HepG2 (cell line): ENCODE data around the gene VPS37D. TPM values are rescaled to one million over a fixed set of nuclear protein-coding genes. Genes with fewer than 3 reads are reported as not detected.

ENCODE experiments used
- BRF2 ChIP-seq: sonication (generic); formaldehyde crosslinking; IDR thresholded peaks from 2 replicates; pipeline ENCODE4 v1.8.1; 2022; ENCODE audit warnings: mild to moderate bottlenecking, missing genetic modification reagents
- ERF ChIP-seq: IDR thresholded peaks from 2 replicates; pipeline ENCODE4 v1.6.1; 2018; ENCODE audit warnings: missing biosample characterization, missing genetic modification reagents
- GMEB2 ChIP-seq: IDR thresholded peaks from 2 replicates; pipeline ENCODE4 v1.6.1; 2016; ENCODE audit warnings: missing biosample characterization, missing genetic modification reagents, low read depth
- HNF1A ChIP-seq, 2 experiments: sonication (generic) in 1 of 2; formaldehyde crosslinking in 1 of 2; IDR thresholded peaks; 2 replicates each; pipeline versions ENCODE4 v1.4.0 to v1.6.1; 2016 to 2020; ENCODE audit warnings: borderline replicate concordance in 1 of 2, low read depth in 1 of 2, mild to moderate bottlenecking in 1 of 2, missing genetic modification reagents in 1 of 2
- SP2 ChIP-seq: sonication (generic); formaldehyde crosslinking; IDR thresholded peaks from 2 replicates; pipeline ENCODE4 v1.5.1; 2020; ENCODE audit warnings: mild to moderate bottlenecking, missing genetic modification reagents
- TOE1 ChIP-seq: sonication (generic); formaldehyde crosslinking; IDR thresholded peaks from 2 replicates; pipeline ENCODE4 v1.4.0; 2020; ENCODE audit warnings: mild to moderate bottlenecking, missing genetic modification reagents
- ZBTB42 ChIP-seq: sonication (generic); formaldehyde crosslinking; IDR thresholded peaks from 2 replicates; pipeline ENCODE4 v1.5.0; 2020; ENCODE audit warnings: mild to moderate bottlenecking, missing genetic modification reagents
- ZBTB8A ChIP-seq: sonication (generic); formaldehyde crosslinking; IDR thresholded peaks from 2 replicates; pipeline ENCODE4 v1.4.0; 2020; ENCODE audit warnings: mild to moderate bottlenecking, low read depth, missing genetic modification reagents, borderline replicate concordance
- ZNF274 ChIP-seq: sonication (generic); formaldehyde crosslinking; IDR thresholded peaks from 2 replicates; pipeline ENCODE4 v1.5.1; 2020; ENCODE audit warnings: mild to moderate bottlenecking, missing genetic modification reagents
- ZNF547 ChIP-seq: sonication (generic); formaldehyde crosslinking; IDR thresholded peaks from 2 replicates; pipeline ENCODE4 v1.5.1; 2020; ENCODE audit warnings: mild to moderate bottlenecking, missing genetic modification reagents
- ZNF614 ChIP-seq: IDR thresholded peaks from 2 replicates; pipeline ENCODE4 v1.6.1; 2018; ENCODE audit warnings: missing biosample characterization, missing genetic modification reagents, inconsistent platforms, borderline replicate concordance
- ZSCAN5A ChIP-seq: sonication (generic); formaldehyde crosslinking; IDR thresholded peaks from 2 replicates; pipeline ENCODE4 v1.8.0; 2022; ENCODE audit warnings: mild to moderate bottlenecking, missing genetic modification reagents, borderline replicate concordance
- polyA plus RNA-seq, 8 experiments: library from polyadenylated mRNA; depleted of rRNA in 3 of 8; stranded (reverse) in 7 of 8; unstranded in 1 of 8; fragments of >200 nt; fragmentation: Illumina TruSeq in 4 of 8; extraction: Trizol in 4 of 8; gene quantifications; 2 replicates each; pipeline versions ENCODE4 v1.2.1 to v1.2.3, GENCODE V29; 2011 to 2016; ENCODE audit warnings: low read depth in 4 of 8, missing spikeins in 1 of 8, mixed read lengths in 1 of 8; ENCODE audit not compliant: insufficient read depth in 1 of 8
- total RNA-seq, 5 experiments: library from RNA; depleted of rRNA; stranded (reverse); fragments of >200 nt; fragmentation: Illumina TruSeq; extraction: Trizol; gene quantifications; 2 replicates each; pipeline ENCODE4 v1.2.3, GENCODE V29; 2016; ENCODE audit warnings: low read depth in 1 of 5
- TF ChIP-seq, protein P1 (sequence below): sonication (generic); formaldehyde crosslinking; IDR thresholded peaks from 2 replicates; pipeline ENCODE4 v1.4.0; 2020; ENCODE audit warnings: mild to moderate bottlenecking, low read depth, missing genetic modification reagents

VPS37D gene
- total and polyA plus RNA-seq, 2 of the 13 experiments (the other 11 are each of a cell fraction or from before 2014, with no cell fraction given): 3.8 to 6.3 TPM

DNA sequence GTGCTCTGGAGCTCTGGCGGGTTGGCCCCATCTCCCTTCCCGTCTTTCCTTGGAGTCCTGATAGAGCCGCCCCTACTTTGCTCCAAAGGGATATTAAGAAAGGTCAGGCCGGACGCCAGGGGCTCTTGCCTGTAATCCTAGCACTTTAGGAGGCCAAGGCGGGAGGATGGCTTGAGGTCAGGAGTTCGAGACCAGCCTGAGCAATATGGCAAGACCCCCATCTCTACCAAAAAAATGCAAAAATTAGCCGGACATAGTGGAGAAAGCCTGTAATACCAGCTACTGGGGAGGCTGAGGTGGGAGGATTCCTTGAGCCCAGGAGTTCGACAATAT lies 43.0 kb upstream of the VPS37D start (continued):
- TF ChIP-seq ZSCAN5A (0 out of 2 replicates have a peak, but pooled peaks have one; percentile 4), ZNF614 (CRISPR knock-in tag) (no peak), SP2 (0 out of 2 replicates have a peak, but pooled peaks have one; percentile 22), HNF1A (IDR thresholded peaks at IDR 0.05; ENCODE audit: low read depth) (no peak), HNF1A (CRISPR knock-in tag; IDR thresholded peaks at IDR 0.05; ENCODE audit: borderline replicate concordance) (no peak), ZBTB42 (no peak), ZNF547 (CRISPR knock-in tag) (no peak), ZBTB8A (CRISPR knock-in tag) (no peak), TOE1 (CRISPR knock-in tag) (no peak), ERF (no peak), GMEB2 (no peak), BRF2 (CRISPR knock-in tag) (no peak), ZNF274 (CRISPR knock-in tag) (no peak)
- TF ChIP-seq, protein P1, sequence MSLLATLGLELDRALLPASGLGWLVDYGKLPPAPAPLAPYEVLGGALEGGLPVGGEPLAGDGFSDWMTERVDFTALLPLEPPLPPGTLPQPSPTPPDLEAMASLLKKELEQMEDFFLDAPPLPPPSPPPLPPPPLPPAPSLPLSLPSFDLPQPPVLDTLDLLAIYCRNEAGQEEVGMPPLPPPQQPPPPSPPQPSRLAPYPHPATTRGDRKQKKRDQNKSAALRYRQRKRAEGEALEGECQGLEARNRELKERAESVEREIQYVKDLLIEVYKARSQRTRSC (CRISPR knock-in tag): no peak
